Neural cell (in vitro differentiated cells): ENCODE measurements around the gene LDLR. TPM values are rescaled to one million over a fixed set of nuclear protein-coding genes. Genes with fewer than 3 reads are reported as not detected.

Experiments
- H2AFZ ChIP-seq: fragments of 200-600, 300-800 bp; sonication (generic), shearing (Covaris generic); 2 replicates; pipeline ENCODE4 v1.6.0; 2014; ENCODE audit warnings: low read depth, mild to moderate bottlenecking, antibody characterized with exemption, low read length, moderate library complexity
- H3F3A ChIP-seq: fragments of 200-600 bp; shearing (Covaris generic); 2 replicates; pipeline ENCODE4 v1.6.1; 2016; ENCODE audit warnings: mild to moderate bottlenecking, moderate library complexity, mixed read lengths, antibody characterized with exemption, low read length; ENCODE audit not compliant: insufficient read depth, poor library complexity, severe bottlenecking
- H3K27ac ChIP-seq: fragments of 200-600, 300-800 bp; sonication (generic), shearing (Covaris generic); 2 replicates; pipeline ENCODE4 v1.5.1; 2014; ENCODE audit warnings: mild to moderate bottlenecking, low read length, moderate library complexity
- H3K27me3 ChIP-seq: fragments of 300-800, 200-600 bp; sonication (generic), shearing (Covaris generic); 2 replicates; pipeline ENCODE4 v1.6.0; 2014; ENCODE audit warnings: mild to moderate bottlenecking, low read depth, low read length, moderate library complexity; ENCODE audit not compliant: insufficient read depth
- H3K36me3 ChIP-seq: fragments of 300-800, 200-600 bp; sonication (generic), shearing (Covaris generic); 2 replicates; pipeline ENCODE4 v1.5.1; 2014; ENCODE audit warnings: mild to moderate bottlenecking, antibody characterized with exemption, low read length, moderate library complexity; ENCODE audit not compliant: insufficient read depth
- H3K4me2 ChIP-seq: fragments of 300-800, 200-600 bp; sonication (generic), shearing (Covaris generic); 2 replicates; pipeline ENCODE4 v1.6.0; 2014; ENCODE audit warnings: mild to moderate bottlenecking, low read length
- H3K4me3 ChIP-seq: fragments of 300-800, 200-600 bp; sonication (generic), shearing (Covaris generic); 2 replicates; pipeline ENCODE4 v1.5.1; 2014; ENCODE audit warnings: mild to moderate bottlenecking, low read length, moderate library complexity
- H3K79me2 ChIP-seq: fragments of 200-600 bp; shearing (Covaris generic); replicated peaks from 2 replicates; pipeline ENCODE4 v1.6.0; 2014; ENCODE audit warnings: mild to moderate bottlenecking, low read length, moderate library complexity; ENCODE audit not compliant: insufficient read depth
- H3K9ac ChIP-seq: fragments of 300-800, 200-600 bp; sonication (generic), shearing (Covaris generic); 2 replicates; pipeline ENCODE4 v1.6.1; 2016; ENCODE audit warnings: mild to moderate bottlenecking, low read length, mixed read lengths
- H3K9me2 ChIP-seq: fragments of 200-600 bp; shearing (Covaris generic); 2 replicates; pipeline ENCODE4 v1.6.1; 2016; ENCODE audit warnings: mild to moderate bottlenecking, low read length, mixed read lengths; ENCODE audit not compliant: insufficient read depth
- H3K9me3 ChIP-seq: fragments of 200-600, 300-800 bp; sonication (generic), shearing (Covaris generic); 2 replicates; pipeline ENCODE4 v1.6.1; 2016; ENCODE audit warnings: mild to moderate bottlenecking, mixed run types, low read length, moderate library complexity, mixed read lengths
- H4K20me1 ChIP-seq: fragments of 200-600 bp; shearing (Covaris generic); 2 replicates; pipeline ENCODE4 v1.6.1; 2016; ENCODE audit warnings: mild to moderate bottlenecking, mixed run types; ENCODE audit not compliant: insufficient read depth
- EP300 ChIP-seq: fragments of 450-650 bp; conservative IDR thresholded peaks from 2 replicates; pipeline ENCODE4 v1.6.1; 2014; ENCODE audit warnings: antibody characterized with exemption, mild to moderate bottlenecking, moderate library complexity; ENCODE audit not compliant: poor library complexity, severe bottlenecking
- EZH2 ChIP-seq: fragments of 200-600, 300-800 bp; shearing (Covaris generic), sonication (generic); IDR thresholded peaks from 2 replicates; pipeline ENCODE4 v1.6.1; 2014; ENCODE audit warnings: antibody characterized with exemption, low read length, borderline replicate concordance, mild to moderate bottlenecking; ENCODE audit not compliant: insufficient read depth, poor library complexity, severe bottlenecking
- MXI1 ChIP-seq: fragments of 450-650 bp; conservative IDR thresholded peaks from 2 replicates; pipeline ENCODE4 v1.6.1; 2014; ENCODE audit warnings: antibody characterized with exemption, mild to moderate bottlenecking; ENCODE audit not compliant: poor library complexity, severe bottlenecking
- POLR2AphosphoS5 ChIP-seq: IDR thresholded peaks from 2 replicates; pipeline ENCODE4 v1.6.1; 2012
- SMC3 ChIP-seq: fragments of 450-650 bp; conservative IDR thresholded peaks from 2 replicates; pipeline ENCODE4 v1.6.1; 2014; ENCODE audit warnings: antibody characterized with exemption, mild to moderate bottlenecking, moderate library complexity; ENCODE audit not compliant: poor library complexity
- TAF1 ChIP-seq: IDR thresholded peaks from 2 replicates; pipeline ENCODE4 v1.6.1; 2012; ENCODE audit warnings: low read depth
- polyA plus RNA-seq: library from polyadenylated mRNA; depleted of rRNA; stranded (reverse); fragments of >200 nt; gene quantifications from 2 replicates; pipeline ENCODE4 v1.2.3, GENCODE V29; 2014
- TF ChIP-seq, protein P1 (sequence below): IDR thresholded peaks from 2 replicates; pipeline ENCODE4 v1.6.1; 2012; ENCODE audit warnings: borderline replicate concordance

Gene LDLR
- polyA plus RNA-seq, 1 donor from 2014 or later = 23.2 TPM

DNA sequence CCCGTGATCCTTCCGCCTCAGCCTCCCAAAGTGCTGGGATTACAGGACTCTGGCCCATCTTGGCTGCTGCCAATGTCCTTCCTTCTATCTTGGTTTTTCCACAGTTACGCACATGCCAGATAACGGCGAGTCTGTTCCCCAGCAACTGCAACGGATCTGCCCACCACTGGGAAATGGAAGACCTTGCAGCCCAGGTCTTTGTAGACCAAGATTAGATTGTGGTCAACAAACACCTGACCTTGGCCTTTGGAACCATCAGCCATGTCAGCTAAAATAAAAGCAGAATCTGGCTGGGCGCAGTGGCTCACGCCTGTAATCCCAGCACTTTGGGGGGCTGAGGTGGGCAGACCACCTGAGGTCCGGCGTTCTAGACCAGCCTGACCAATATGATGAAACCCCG, 10.4 kb upstream of the LDLR start:
- Histone ChIP-seq H3K4me2 (no peak overlapping the region), H3K27ac (no peak overlapping the region), H3K9ac (no peak overlapping the region), H3K79me2 (no peaks in the 10 kb centered on the region), H3F3A (no peaks in the 10 kb centered on the region), H3K36me3 (no peaks in the 10 kb centered on the region), H3K4me3 (no peak overlapping the region), H4K20me1 (no peaks in the 10 kb centered on the region), H3K9me2 (no peaks in the 10 kb centered on the region), H3K9me3 (no peaks in the 10 kb centered on the region), H2AFZ (no peak overlapping the region), H3K27me3 (no peaks in the 10 kb centered on the region)
- TF ChIP-seq EZH2 = no peak
- no peak for TF ChIP-seq EP300

DNA sequence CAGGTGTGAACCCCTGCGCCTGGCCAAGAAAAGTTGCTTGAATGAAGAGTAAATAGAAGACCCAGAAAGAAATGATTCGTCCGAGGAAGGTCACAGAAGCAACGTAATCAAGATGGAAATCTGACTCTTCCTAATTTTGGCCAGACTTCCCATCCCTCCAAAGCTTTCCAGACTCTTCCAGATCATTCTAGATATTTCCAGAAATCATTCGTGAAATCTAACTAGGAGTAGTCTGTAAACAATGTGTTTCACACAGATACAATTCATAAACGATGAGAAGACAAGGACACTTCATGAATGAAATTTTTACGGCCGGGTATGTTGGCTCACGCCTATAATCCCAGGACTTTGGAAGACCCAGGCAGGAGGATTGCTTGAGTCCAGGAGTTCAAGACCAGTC, 9.3 kb upstream of the LDLR start:
- no peak for TF ChIP-seq EZH2
- TF ChIP-seq, protein P1, sequence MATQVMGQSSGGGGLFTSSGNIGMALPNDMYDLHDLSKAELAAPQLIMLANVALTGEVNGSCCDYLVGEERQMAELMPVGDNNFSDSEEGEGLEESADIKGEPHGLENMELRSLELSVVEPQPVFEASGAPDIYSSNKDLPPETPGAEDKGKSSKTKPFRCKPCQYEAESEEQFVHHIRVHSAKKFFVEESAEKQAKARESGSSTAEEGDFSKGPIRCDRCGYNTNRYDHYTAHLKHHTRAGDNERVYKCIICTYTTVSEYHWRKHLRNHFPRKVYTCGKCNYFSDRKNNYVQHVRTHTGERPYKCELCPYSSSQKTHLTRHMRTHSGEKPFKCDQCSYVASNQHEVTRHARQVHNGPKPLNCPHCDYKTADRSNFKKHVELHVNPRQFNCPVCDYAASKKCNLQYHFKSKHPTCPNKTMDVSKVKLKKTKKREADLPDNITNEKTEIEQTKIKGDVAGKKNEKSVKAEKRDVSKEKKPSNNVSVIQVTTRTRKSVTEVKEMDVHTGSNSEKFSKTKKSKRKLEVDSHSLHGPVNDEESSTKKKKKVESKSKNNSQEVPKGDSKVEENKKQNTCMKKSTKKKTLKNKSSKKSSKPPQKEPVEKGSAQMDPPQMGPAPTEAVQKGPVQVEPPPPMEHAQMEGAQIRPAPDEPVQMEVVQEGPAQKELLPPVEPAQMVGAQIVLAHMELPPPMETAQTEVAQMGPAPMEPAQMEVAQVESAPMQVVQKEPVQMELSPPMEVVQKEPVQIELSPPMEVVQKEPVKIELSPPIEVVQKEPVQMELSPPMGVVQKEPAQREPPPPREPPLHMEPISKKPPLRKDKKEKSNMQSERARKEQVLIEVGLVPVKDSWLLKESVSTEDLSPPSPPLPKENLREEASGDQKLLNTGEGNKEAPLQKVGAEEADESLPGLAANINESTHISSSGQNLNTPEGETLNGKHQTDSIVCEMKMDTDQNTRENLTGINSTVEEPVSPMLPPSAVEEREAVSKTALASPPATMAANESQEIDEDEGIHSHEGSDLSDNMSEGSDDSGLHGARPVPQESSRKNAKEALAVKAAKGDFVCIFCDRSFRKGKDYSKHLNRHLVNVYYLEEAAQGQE = no peak
- TF ChIP-seq EP300 = no peak
- TF ChIP-seq TAF1 = no peak
- H3K27ac ChIP-seq = no peak overlapping the region
- no peaks in the 10 kb centered on the region for H3F3A ChIP-seq

DNA sequence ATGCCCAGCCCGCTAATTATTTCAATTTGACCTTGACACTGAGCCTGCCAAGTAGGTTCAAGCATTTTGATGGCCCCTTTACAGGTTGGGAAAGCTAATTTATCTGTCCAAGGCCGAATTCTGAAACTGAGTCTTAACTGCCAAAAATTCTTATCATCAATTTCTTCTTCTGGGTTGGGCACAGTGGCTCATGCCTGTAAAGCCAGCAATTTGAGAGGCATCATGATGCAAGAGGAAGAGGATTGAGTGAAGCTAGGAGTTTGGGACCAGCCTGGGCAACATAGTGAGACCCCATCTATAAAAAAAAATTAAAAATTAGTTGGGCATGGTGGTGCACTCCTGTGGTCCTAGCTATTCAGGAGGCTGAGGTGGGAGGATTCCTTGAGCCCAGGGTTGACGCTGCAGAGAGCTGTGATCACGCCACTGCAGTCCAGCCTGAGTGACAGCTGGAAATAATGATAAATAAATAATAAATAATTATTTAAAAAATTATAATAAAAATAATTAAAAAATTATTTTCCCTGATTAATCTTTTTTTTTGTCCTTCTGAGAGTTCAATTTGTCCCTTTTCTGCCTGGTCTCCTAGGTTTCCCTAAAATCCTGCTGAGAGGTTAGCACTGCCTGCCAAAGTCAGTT, 1.3 kb upstream of the LDLR start:
- H3F3A ChIP-seq = peaks cover 7% of the 10 kb centered on the region
- TF ChIP-seq POLR2AphosphoS5 (no peak), SMC3 (no peak), MXI1 (no peak)
- H3K9me3 ChIP-seq = no peaks in the 10 kb centered on the region
- H4K20me1 ChIP-seq = no peaks in the 10 kb centered on the region
- no peaks in the 10 kb centered on the region for H3K27me3 ChIP-seq
- H3K27ac ChIP-seq = peak overlapping the region; percentile 96
- H3K9ac ChIP-seq = peak overlapping the region; percentile 94
- H3K36me3 ChIP-seq = no peaks in the 10 kb centered on the region
- no peaks in the 10 kb centered on the region for H3K9me2 ChIP-seq
- H2AFZ ChIP-seq = no peak overlapping the region
- peaks cover 23% of the 10 kb centered on the region for H3K79me2 ChIP-seq
- H3K4me3 ChIP-seq = no peak overlapping the region
- H3K4me2 ChIP-seq = peak overlapping the region; percentile 26

More for the DNA sequence above, 9.3 kb upstream of the LDLR start:
- H3K79me2 ChIP-seq = no peaks in the 10 kb centered on the region
- no peak overlapping the region for H3K4me3 ChIP-seq
- no peaks in the 10 kb centered on the region for H4K20me1 ChIP-seq
- no peak overlapping the region for H2AFZ ChIP-seq
- H3K9ac ChIP-seq = no peak overlapping the region
- no peaks in the 10 kb centered on the region for H3K9me3 ChIP-seq
- H3K27me3 ChIP-seq = no peaks in the 10 kb centered on the region
- no peaks in the 10 kb centered on the region for H3K9me2 ChIP-seq
- H3K4me2 ChIP-seq = no peak overlapping the region
- H3K36me3 ChIP-seq = no peaks in the 10 kb centered on the region
